Inflammatory macrophage treated with lipopolysaccharide for 4 hours (primary cell): ENCODE data around the gene CD247.

Experiments used
- DNase-seq: peaks from one replicate; pipeline ENCODE4 v3.0.0-alpha.2; 2020

Gene CD247

GRCh38 chr1:167455786-167456446 lies 62.4 kb downstream of the CD247 start:
- peak; percentile 16 for DNase-seq

DNA sequence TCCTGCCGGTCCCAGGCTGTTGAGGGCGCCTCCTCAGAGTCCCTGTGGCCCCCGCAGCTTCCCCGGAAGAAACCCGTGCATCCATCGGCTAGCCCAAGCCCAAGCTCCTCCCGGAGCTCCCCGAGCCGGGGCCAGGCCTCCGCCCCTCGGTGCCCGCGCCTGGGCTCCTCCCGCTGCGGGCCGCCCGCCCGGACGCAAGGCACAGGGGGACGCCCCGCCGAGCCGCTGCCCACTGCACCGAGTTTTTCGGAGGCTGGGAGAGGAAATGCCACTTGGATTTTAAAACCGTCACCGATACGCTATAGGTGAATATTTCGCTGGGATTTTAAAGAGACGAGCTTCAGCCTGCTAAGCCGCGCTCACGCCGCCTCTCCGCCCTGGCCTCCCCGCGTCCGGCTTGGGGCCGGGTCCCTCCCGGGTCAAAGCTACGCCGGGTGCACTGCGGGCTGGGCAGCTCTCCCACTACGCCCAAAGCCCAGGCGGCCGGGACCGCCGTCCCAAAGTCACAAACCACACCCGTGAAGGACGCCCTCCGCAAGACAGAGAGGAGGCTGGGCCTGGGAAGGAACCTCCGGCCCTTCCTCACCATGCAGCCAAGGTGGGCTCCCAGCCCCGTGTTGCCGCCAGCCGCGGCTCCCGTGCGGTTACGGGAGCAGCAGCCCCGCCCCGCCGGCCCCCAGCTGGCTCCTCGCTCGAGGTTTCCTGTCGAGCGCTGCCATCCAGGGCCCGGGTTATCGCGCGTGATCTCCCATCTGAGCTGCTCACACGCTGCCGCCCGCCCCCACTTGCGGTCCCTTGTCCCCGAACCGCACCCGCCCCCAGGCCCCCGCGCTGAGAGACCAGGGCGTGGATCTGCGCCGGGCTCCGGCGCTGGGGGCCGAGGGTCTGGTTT lies 63.2 kb downstream of the CD247 start:
- DNase-seq = peak; percentile 53

DNA sequence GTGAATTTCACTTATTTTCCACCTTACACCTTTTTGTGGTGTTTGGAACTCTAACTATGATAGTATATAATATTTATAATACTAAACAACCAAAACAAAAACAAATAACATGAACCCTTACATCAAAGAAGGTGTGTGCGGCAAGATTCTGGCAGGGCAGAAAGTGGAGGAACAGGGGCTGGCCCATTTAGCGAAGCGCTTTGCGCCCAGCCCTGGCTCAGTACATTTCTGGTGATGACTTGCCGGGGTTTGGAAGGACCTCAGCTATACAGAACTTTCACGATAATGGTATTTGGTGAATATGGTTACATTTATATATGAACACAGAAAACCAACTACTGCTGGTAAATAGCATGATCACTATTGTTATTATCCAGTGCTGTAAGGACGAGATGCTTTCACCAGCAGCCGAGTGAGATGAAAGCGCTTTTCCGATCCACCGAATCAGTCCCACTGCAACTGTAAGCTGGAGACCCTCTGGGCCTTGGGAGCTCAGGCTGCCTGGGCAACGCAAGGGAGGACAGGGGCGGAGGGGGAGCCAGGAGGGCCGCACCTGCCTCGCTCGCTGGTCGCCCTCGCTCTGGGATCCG lies 63.9 kb downstream of the CD247 start:
- no peak for DNase-seq

GRCh38 chr1:167453123-167453522 lies 65.2 kb downstream of the CD247 start:
- no peak for DNase-seq

GRCh38 chr1:167452483-167452882 lies 65.8 kb downstream of the CD247 start:
- no peak for DNase-seq

DNA sequence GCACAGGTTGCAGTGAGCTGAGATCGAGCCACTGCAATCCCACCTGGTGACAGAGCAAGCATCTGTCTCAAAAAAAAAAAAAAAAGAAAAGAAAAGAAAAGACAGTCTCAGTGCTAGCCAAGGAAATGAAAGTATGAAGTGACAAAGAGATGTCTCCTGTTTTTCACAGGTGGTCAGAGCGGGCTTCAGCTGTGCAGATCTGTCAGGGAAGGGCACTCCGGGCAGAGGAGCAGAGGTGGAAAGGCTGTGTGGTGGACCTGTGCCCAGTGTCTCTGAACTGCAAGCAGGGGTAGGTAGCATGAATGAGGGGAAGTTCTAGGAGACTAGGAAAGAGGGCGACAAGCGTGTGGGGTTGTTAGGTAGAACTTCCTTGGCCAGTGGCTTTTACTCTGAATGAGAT lies 67.5 kb downstream of the CD247 start:
- no peak for DNase-seq

- DNase-seq = peak; percentile 73
Observed at GRCh38 chr1:167447521-167448136, 70.7 kb downstream of the CD247 start.

- DNase-seq = peak; percentile 65
Observed at GRCh38 chr1:167446966-167447365, 71.4 kb downstream of the CD247 start.

DNA sequence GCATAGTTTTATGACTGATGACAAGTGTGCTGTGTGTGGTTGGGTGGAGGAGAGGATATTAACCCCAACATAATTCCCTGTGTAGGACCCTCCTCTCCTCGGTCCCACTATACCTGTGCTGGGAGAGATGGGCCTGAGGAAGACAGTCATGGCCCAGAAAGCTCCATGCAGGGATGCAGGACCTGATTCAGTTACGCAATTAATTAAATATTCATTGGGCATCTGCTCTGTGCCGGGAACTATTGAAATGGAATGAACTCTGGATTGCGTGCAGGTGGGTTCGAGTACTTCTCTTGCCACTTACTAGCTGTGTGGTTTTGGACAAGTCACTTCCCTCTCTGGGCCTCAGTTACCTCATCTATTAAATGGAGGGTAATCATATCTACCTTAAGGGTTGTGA lies 74.6 kb downstream of the CD247 start:
- no peak for DNase-seq

DNA sequence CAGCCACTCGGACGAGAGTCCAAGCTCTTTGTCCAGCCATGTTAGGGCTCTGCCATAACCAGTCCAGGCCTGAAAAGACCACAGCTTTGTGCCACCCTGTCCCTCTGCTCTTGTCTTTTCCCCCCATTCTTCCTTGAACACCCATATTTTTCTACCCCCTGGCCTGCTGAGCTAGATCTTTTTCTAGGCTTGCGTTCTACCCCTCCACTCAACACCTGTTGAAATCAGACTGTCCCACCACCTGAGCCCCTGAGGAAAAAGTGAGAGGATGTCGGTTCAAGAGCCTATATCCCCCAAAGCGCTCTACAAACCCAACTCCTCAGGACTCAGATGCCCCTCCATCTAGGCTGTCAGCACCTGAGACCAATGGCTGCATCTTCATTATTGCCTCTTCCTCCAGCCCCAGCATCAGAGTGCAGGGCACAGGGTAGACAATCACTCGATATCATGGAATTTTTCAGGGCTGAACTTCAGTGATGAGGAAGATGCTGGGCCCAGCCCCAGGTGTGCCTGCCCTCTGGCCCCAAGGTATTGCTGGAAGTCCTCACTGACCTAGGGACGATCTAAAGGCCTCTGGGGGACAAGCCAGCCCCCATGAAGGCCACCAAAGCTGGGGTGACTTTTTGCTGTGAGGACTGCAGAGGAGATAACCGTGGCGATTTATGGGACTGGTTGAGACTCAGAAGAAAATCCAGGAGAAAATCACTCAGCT lies 75.3 kb downstream of the CD247 start:
- DNase-seq = no peak

DNA sequence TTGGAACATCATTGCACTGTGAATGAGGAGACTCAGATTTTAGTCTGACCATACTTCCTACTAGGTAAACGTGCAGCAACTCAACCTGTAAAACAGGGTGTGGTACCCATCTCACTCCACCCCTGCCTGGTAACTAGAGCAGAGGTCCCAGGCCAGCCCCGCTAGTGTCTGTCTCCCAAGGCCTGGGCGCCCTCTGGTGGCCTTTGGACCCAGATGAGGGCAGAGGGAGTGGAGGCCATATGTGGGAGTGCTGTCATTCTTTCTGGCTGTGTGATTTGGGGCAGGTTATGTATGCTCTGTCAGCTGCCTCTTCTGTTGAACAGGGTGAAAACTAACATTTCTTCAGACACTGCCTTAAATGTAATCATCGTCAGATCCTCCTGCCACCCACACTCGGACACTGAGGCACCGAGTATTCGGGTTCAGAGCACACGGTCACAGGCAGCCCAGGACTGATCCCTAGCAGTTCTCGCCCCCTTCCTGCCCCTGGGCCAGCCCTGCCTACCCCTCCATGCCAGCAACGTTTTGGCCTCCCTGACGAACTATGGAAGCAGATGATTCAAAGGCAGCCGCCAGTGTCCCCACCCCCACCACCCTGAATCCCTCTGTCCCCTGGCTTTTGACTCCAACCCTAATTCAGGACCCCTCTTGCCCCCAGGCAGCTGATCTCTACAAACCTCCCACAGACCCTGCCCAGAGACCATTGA lies 76.0 kb downstream of the CD247 start:
- DNase-seq = peak; percentile 83

GRCh38 chr1:167441222-167441621 lies 77.1 kb downstream of the CD247 start:
- DNase-seq = no peak

- DNase-seq = no peak
Observed at GRCh38 chr1:167440776-167441175, 77.6 kb downstream of the CD247 start.

DNA sequence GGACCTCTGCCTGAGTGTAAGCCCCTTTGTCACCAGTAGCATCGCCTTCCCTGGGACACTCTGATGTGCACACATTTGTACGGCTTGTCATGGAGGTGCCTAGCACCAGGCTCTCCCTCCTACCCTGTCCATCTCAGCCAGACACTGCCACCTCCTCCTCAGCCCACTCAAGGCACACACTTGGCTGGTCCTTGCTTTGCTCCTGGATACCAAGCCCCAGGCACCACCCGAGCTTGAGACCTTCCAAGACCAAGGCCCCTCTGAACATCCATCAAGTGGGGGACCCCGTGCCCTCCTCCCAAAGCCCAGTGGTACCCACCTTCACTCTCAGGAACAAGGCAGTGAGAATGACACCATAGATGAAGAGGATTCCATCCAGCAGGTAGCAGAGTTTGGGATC lies 78.0 kb downstream of the CD247 start:
- no peak for DNase-seq

DNA sequence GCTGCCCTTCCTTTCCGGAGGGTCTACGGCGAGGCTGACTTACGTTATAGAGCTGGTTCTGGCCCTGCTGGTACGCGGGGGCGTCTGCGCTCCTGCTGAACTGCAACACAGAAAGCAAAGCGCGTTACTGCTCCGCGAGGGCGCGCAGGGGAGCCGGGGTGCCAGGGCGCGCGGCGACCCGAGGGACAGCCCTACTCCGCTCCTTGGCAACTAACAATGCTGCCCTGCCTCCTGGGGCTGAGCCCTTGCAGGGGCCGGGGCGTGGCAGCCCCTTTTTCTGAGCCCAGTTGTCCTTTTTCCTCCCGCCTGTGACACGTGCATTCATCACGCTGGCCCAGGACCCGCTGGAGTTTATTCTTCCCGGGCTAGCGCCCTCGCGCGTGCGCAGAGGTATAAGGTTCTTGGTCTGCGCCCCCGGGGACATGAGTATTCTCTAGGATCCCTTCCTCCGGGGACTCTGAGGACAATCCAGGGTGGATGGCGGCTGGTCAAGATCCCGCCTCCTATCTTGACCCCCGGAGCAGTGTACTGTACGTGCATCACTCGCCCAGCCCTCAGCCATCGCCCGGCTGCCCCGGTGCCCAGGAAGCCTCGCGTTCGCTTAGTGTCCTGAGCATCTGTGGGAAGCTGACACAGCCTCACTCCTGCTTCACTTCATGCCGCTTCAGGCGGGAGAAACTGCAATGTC lies 78.9 kb downstream of the CD247 start:
- peak; percentile 26 for DNase-seq

- no peak for DNase-seq
Observed at GRCh38 chr1:167438171-167439138, 79.9 kb downstream of the CD247 start.

- no peak for DNase-seq
Observed at GRCh38 chr1:167435484-167435883, 82.8 kb downstream of the CD247 start.

GRCh38 chr1:167434306-167434705 lies 84.0 kb downstream of the CD247 start:
- no peak for DNase-seq

DNA sequence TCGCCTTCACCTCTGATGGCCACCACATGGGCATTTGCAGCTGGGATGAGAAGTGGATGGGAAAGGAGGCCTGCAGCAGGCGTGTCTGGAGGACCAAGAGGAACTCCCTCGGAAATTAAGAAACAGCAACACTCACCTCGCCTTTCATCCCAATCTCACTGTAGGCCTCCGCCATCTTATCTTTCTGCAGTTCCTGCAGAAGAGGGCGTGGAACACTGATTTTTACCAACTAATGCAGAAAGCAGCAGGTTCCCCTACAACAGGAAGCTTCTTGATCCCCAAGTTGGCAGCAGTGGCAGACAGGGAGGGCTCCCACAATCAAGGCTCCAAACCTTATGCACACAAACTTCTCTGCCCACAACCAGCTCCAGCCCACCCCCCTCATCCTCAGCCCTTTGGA lies 84.4 kb downstream of the CD247 start:
- no peak for DNase-seq

DNA sequence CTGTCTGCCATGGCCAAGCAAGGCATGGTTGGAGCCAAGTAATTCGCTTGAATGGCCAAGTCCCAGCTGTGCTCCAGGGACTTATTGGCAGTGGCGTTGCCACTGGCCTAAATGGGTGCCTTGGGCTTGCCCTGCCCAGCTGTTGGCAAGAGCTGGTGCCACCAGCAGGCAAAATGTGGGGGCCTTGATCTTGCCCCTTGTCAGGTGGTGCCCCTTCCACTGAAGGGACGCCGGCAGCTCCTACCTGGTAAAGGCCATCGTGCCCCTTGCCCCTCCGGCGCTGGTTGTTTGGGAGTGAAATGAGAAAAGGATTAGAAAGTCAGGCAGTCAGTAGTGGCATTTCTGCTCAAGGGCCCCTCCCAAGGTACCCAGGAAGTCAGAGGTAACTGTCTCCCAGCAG lies 85.5 kb downstream of the CD247 start:
- DNase-seq = no peak
